ENCODE data around the gene CAMK1D.
A peak's percentile ranks its signal among the peaks of the same experiment; 100 is the strongest.

Gene CAMK1D

GRCh38 chr10:12649012-12649584, 299.8 kb downstream of the CAMK1D start:
- Histone ChIP-seq H4K5ac (ENCODE audit: low read length) (no peak overlapping the region), H2BK15ac (replicated peaks; ENCODE audit: low read depth) (no peak overlapping the region), H4K8ac (ENCODE audit: low read depth, low read length) (no peak overlapping the region), H3K27me3 (ENCODE audit: insufficient read depth, low read length, poor library complexity) (no peaks in the 10 kb centered on the region), H3K18ac (ENCODE audit: low read length) (no peak overlapping the region), H3K23ac (ENCODE audit: low read length) (no peak overlapping the region), H3K9ac (ENCODE audit: low read length) (no peak overlapping the region), H3K4me3 (ENCODE audit: low read length) (no peak overlapping the region), H3K4me1 (ENCODE audit: control insufficient read depth, low read depth, low read length) (no peaks in the 10 kb centered on the region), H3K79me2 (ENCODE audit: control insufficient read depth, insufficient read depth, low read length) (no peaks in the 10 kb centered on the region), H3K4me2 (ENCODE audit: low read length) (no peak overlapping the region), H3K56ac (ENCODE audit: low read length) (no peak overlapping the region), H3K36me3 (ENCODE audit: control insufficient read depth, insufficient read depth, low read length) (no peaks in the 10 kb centered on the region), H2BK120ac (ENCODE audit: low read depth, low read length) (no peak overlapping the region), H3K4ac (ENCODE audit: low read depth, low read length) (no peak overlapping the region), H3K27ac (ENCODE audit: low read depth, low read length) (no peak overlapping the region), H3K79me1 (ENCODE audit: low read length) (no peaks in the 10 kb centered on the region), H2AK5ac (ENCODE audit: low read length) (no peak overlapping the region), H2BK5ac (ENCODE audit: low read length) (no peak overlapping the region)
- no peak for DNase-seq
- WGBS (ENCODE audit: extremely low coverage, insufficient coverage, low lambda C conversion rate) = no CpG with 5 or more reads among the region's 9 CpGs

GRCh38 chr10:12650122-12650521, 300.8 kb downstream of the CAMK1D start:
- Histone ChIP-seq H3K27me3 (ENCODE audit: insufficient read depth, low read length, poor library complexity) (no peaks in the 10 kb centered on the region), H2BK5ac (ENCODE audit: low read length) (no peak overlapping the region), H2BK120ac (ENCODE audit: low read depth, low read length) (no peak overlapping the region), H3K79me2 (ENCODE audit: control insufficient read depth, insufficient read depth, low read length) (no peaks in the 10 kb centered on the region), H3K23ac (ENCODE audit: low read length) (no peak overlapping the region), H3K4me1 (ENCODE audit: control insufficient read depth, low read depth, low read length) (no peaks in the 10 kb centered on the region), H3K9ac (ENCODE audit: low read length) (no peak overlapping the region), H3K27ac (ENCODE audit: low read depth, low read length) (no peak overlapping the region), H2AK5ac (ENCODE audit: low read length) (no peak overlapping the region), H3K36me3 (ENCODE audit: control insufficient read depth, insufficient read depth, low read length) (no peaks in the 10 kb centered on the region), H3K18ac (ENCODE audit: low read length) (no peak overlapping the region), H3K4ac (ENCODE audit: low read depth, low read length) (no peak overlapping the region), H3K4me2 (ENCODE audit: low read length) (no peak overlapping the region), H3K79me1 (ENCODE audit: low read length) (no peaks in the 10 kb centered on the region), H4K5ac (ENCODE audit: low read length) (no peak overlapping the region), H4K8ac (ENCODE audit: low read depth, low read length) (no peak overlapping the region), H2BK15ac (replicated peaks; ENCODE audit: low read depth) (no peak overlapping the region), H3K56ac (ENCODE audit: low read length) (no peak overlapping the region), H3K4me3 (ENCODE audit: low read length) (no peak overlapping the region)
- no CpG with 5 or more reads among the region's 8 CpGs for WGBS (ENCODE audit: extremely low coverage, insufficient coverage, low lambda C conversion rate)
- DNase-seq = no peak

- Histone ChIP-seq H3K4me1 (ENCODE audit: control insufficient read depth, low read depth, low read length) (no peaks in the 10 kb centered on the region), H3K4ac (ENCODE audit: low read depth, low read length) (no peak overlapping the region), H3K27ac (ENCODE audit: low read depth, low read length) (no peak overlapping the region), H3K9ac (ENCODE audit: low read length) (no peak overlapping the region), H2AK5ac (ENCODE audit: low read length) (no peak overlapping the region), H3K23ac (ENCODE audit: low read length) (no peak overlapping the region), H2BK15ac (replicated peaks; ENCODE audit: low read depth) (no peak overlapping the region), H3K79me1 (ENCODE audit: low read length) (no peaks in the 10 kb centered on the region), H3K18ac (ENCODE audit: low read length) (no peak overlapping the region), H4K8ac (ENCODE audit: low read depth, low read length) (no peak overlapping the region), H3K4me3 (ENCODE audit: low read length) (no peak overlapping the region), H3K36me3 (ENCODE audit: control insufficient read depth, insufficient read depth, low read length) (no peaks in the 10 kb centered on the region), H2BK5ac (ENCODE audit: low read length) (no peak overlapping the region), H3K79me2 (ENCODE audit: control insufficient read depth, insufficient read depth, low read length) (no peaks in the 10 kb centered on the region), H3K4me2 (ENCODE audit: low read length) (no peak overlapping the region), H3K56ac (ENCODE audit: low read length) (no peak overlapping the region), H3K27me3 (ENCODE audit: insufficient read depth, low read length, poor library complexity) (no peaks in the 10 kb centered on the region), H4K5ac (ENCODE audit: low read length) (no peak overlapping the region), H2BK120ac (ENCODE audit: low read depth, low read length) (no peak overlapping the region)
- WGBS (ENCODE audit: extremely low coverage, insufficient coverage, low lambda C conversion rate) = no CpG with 5 or more reads among the region's 20 CpGs
- DNase-seq = no peak
These were observed 301.4 kb downstream of the CAMK1D start for GRCh38 chr10:12650538-12651298.

GRCh38 chr10:12655940-12656339, 306.6 kb downstream of the CAMK1D start:
- WGBS (ENCODE audit: extremely low coverage, insufficient coverage, low lambda C conversion rate) = no CpG with 5 or more reads among the region's 2 CpGs
- Histone ChIP-seq H3K56ac (ENCODE audit: low read length) (no peak overlapping the region), H3K4ac (ENCODE audit: low read depth, low read length) (no peak overlapping the region), H2BK15ac (replicated peaks; ENCODE audit: low read depth) (no peak overlapping the region), H3K23ac (ENCODE audit: low read length) (no peak overlapping the region), H3K4me3 (ENCODE audit: low read length) (no peak overlapping the region), H3K27me3 (ENCODE audit: insufficient read depth, low read length, poor library complexity) (no peaks in the 10 kb centered on the region), H3K36me3 (ENCODE audit: control insufficient read depth, insufficient read depth, low read length) (no peaks in the 10 kb centered on the region), H2AK5ac (ENCODE audit: low read length) (no peak overlapping the region), H3K79me1 (ENCODE audit: low read length) (no peaks in the 10 kb centered on the region), H2BK5ac (ENCODE audit: low read length) (no peak overlapping the region), H4K5ac (ENCODE audit: low read length) (no peak overlapping the region), H3K18ac (ENCODE audit: low read length) (no peak overlapping the region), H3K4me1 (ENCODE audit: control insufficient read depth, low read depth, low read length) (no peaks in the 10 kb centered on the region), H3K79me2 (ENCODE audit: control insufficient read depth, insufficient read depth, low read length) (no peaks in the 10 kb centered on the region), H3K9ac (ENCODE audit: low read length) (no peak overlapping the region), H3K4me2 (ENCODE audit: low read length) (no peak overlapping the region), H3K27ac (ENCODE audit: low read depth, low read length) (no peak overlapping the region), H2BK120ac (ENCODE audit: low read depth, low read length) (no peak overlapping the region), H4K8ac (ENCODE audit: low read depth, low read length) (no peak overlapping the region)
- no peak for DNase-seq

- DNase-seq = peak; percentile 71
- no peak overlapping the region for H3K18ac ChIP-seq (ENCODE audit: low read length)
- no peak overlapping the region for H2BK15ac ChIP-seq (replicated peaks; ENCODE audit: low read depth)
These were observed 307.3 kb downstream of the CAMK1D start for GRCh38 chr10:12656518-12657142.

More at GRCh38 chr10:12656518-12657142, 307.3 kb downstream of the CAMK1D start:
- H2BK5ac ChIP-seq (ENCODE audit: low read length) = no peak overlapping the region
- no peak overlapping the region for H2BK120ac ChIP-seq (ENCODE audit: low read depth, low read length)
- H3K27me3 ChIP-seq (ENCODE audit: insufficient read depth, low read length, poor library complexity) = no peaks in the 10 kb centered on the region
- no peak overlapping the region for H3K4me3 ChIP-seq (ENCODE audit: low read length)
- no peak overlapping the region for H3K56ac ChIP-seq (ENCODE audit: low read length)
- H3K9ac ChIP-seq (ENCODE audit: low read length) = no peak overlapping the region
- no peaks in the 10 kb centered on the region for H3K79me2 ChIP-seq (ENCODE audit: control insufficient read depth, insufficient read depth, low read length)
- H3K4me1 ChIP-seq (ENCODE audit: control insufficient read depth, low read depth, low read length) = no peaks in the 10 kb centered on the region
- H3K27ac ChIP-seq (ENCODE audit: low read depth, low read length) = no peak overlapping the region
- H4K8ac ChIP-seq (ENCODE audit: low read depth, low read length) = no peak overlapping the region
- no peaks in the 10 kb centered on the region for H3K36me3 ChIP-seq (ENCODE audit: control insufficient read depth, insufficient read depth, low read length)
- H3K4ac ChIP-seq (ENCODE audit: low read depth, low read length) = no peak overlapping the region
- no peak overlapping the region for H4K5ac ChIP-seq (ENCODE audit: low read length)
- H3K4me2 ChIP-seq (ENCODE audit: low read length) = no peak overlapping the region
- WGBS (ENCODE audit: extremely low coverage, insufficient coverage, low lambda C conversion rate) = no CpG with 5 or more reads among the region's 4 CpGs
- no peak overlapping the region for H2AK5ac ChIP-seq (ENCODE audit: low read length)
- no peak overlapping the region for H3K23ac ChIP-seq (ENCODE audit: low read length)
- no peaks in the 10 kb centered on the region for H3K79me1 ChIP-seq (ENCODE audit: low read length)
